ENCODE data around the gene SDC1. TPM values are rescaled to one million over a fixed set of nuclear protein-coding genes. Genes with fewer than 3 reads are reported as not detected.

SDC1 gene
- total and polyA plus RNA-seq, 2 of the 8 experiments (the other 6 are each of a cell fraction or from before 2014, with no cell fraction given), result 45.3 to 73.3 TPM

DNA sequence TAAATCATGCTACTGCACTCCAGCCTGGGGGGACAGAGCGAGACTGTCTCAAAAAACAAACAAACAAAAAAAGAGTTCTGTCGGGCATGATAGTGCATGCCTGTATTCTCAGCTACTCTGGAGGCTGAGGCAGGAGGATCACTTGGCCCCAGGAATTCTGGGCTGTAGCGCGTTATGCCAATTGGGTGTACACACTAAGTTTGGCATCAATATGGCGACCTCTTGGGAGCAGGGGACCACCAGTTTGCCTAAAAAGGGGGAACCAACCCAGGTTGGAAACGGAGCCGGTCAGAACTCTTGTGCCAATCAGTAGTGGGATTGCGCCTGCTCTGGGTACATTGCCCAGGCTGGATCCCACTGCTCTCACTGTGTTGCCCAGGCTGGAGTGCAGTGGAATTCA is 49.7 kb downstream of the SDC1 start:
- Histone ChIP-seq H3K23me2 (ENCODE audit: low read depth, low read length) (no peaks in the 10 kb centered on the region), H3K79me2 (ENCODE audit: control insufficient read depth in 1 of 2, insufficient read depth in 2 of 2, low read length in 2 of 2) (no peaks in the 10 kb centered on the region), H3K4me3 (ENCODE audit: extremely low read depth in 1 of 4, insufficient read depth in 2 of 4, low read depth in 3 of 4, low read length in 4 of 4) (no peak overlapping the region), H2BK5ac (ENCODE audit: low read depth, low read length) (no peak overlapping the region), H3K18ac (ENCODE audit: extremely low read depth, low read length) (no peak overlapping the region), H3K9ac (replicated peaks in 1 of 4; ENCODE audit: extremely low read depth in 1 of 4, low read depth in 3 of 4, low read length in 3 of 4) (no peak overlapping the region), H2BK120ac (replicated peaks; ENCODE audit: low read depth, low read length) (no peak overlapping the region), H4K20me1 (replicated peaks in 1 of 2; ENCODE audit: control insufficient read depth in 1 of 2, insufficient read depth in 2 of 2, low read length in 2 of 2) (no peaks in the 10 kb centered on the region), H3K79me1 (ENCODE audit: low read depth, low read length) (no peaks in the 10 kb centered on the region), H2BK12ac (ENCODE audit: low read depth, low read length) (no peak overlapping the region), H4K91ac (replicated peaks; ENCODE audit: insufficient read length, low read length) (no peak overlapping the region), H3K27me3 (replicated peaks in 1 of 4; ENCODE audit: control insufficient read depth in 3 of 4, extremely low read depth in 1 of 4, insufficient read depth in 3 of 4, low read length in 3 of 4) (no peaks in the 10 kb centered on the region), H3K27ac (ENCODE audit: low read depth, low read length) (no peak overlapping the region), H2AK5ac (ENCODE audit: low read depth, low read length) (no peak overlapping the region), H2AFZ (ENCODE audit: low read length) (no peak overlapping the region), H3K56ac (replicated peaks; ENCODE audit: insufficient read length, low read depth, low read length) (no peak overlapping the region), H3K4me2 (ENCODE audit: insufficient read depth in 1 of 2, low read depth in 2 of 2, low read length in 2 of 2) (no peak overlapping the region), H3K9me3 (ENCODE audit: insufficient read depth in 2 of 2, low read depth in 1 of 2, low read length in 1 of 2) (no peaks in the 10 kb centered on the region), H2BK15ac (ENCODE audit: low read length) (no peak overlapping the region), H3K36me3 (ENCODE audit: control insufficient read depth in 2 of 4, insufficient read depth in 4 of 4, low read length in 3 of 4) (no peaks in the 10 kb centered on the region), H3K14ac (ENCODE audit: insufficient read length) (no peak overlapping the region), H4K8ac (ENCODE audit: extremely low read depth, insufficient read depth, low read length) (no peak overlapping the region), H4K5ac (ENCODE audit: insufficient read length, low read depth, low read length) (no peak overlapping the region), H3K4me1 (replicated peaks in 1 of 4; ENCODE audit: control insufficient read depth in 3 of 4, insufficient read depth in 4 of 4, low read length in 3 of 4) (peaks cover 0 to 12% (median 0%) of the 10 kb centered on the region in 4 experiments; a peak in 2 of 7 replicates), H2BK20ac (ENCODE audit: low read length) (no peak overlapping the region), H3K23ac (ENCODE audit: insufficient read length) (no peak overlapping the region), H3K4ac (replicated peaks; ENCODE audit: insufficient read length, low read depth, low read length) (no peak overlapping the region)
- CTCF ChIA-PET (ENCODE audit: partially characterized antibody), result interaction anchor here (1.2 kb wide), 1 partner anchor 21 kb away, joined by 3 read pairs; no protein-coding TSS in a partner anchor
- TF ChIP-seq POLR2AphosphoS5 (IDR thresholded peaks at IDR 0.05; ENCODE audit: low read depth, low read length) (no peak), BCL11A (IDR thresholded peaks at IDR 0.05; ENCODE audit: low read depth in 2 of 2, low read length in 2 of 2) (no peak), SP2 (IDR thresholded peaks at IDR 0.05; ENCODE audit: low read length) (no peak), MAX (IDR thresholded peaks at IDR 0.05) (no peak), KDM5A (IDR thresholded peaks at IDR 0.05; ENCODE audit: low read length) (no peak), CTBP2 (IDR thresholded peaks at IDR 0.05; ENCODE audit: borderline replicate concordance, insufficient read depth, insufficient read length, low read length) (no peak), ZNF274 (IDR thresholded peaks at IDR 0.05; ENCODE audit: borderline replicate concordance, extremely low read depth, low read length) (no peak), SIRT6 (IDR thresholded peaks at IDR 0.05; ENCODE audit: low read length) (no peak)
- 92% methylated on average over 8 of the region's 8 CpGs; no CpG with 5 or more reads in 1 of the 2 experiments for WGBS, 2 experiments (ENCODE audit: extremely low coverage in 1 of 2, insufficient coverage in 1 of 2, insufficient read length in 1 of 2, insufficient replicate concordance in 2 of 2, low coverage in 1 of 2, low lambda C conversion rate in 2 of 2, missing lambda C conversion rate in 1 of 2)
- DNase-seq (ENCODE audit: low read depth in 1 of 2, low spot score in 2 of 2) (no peak), FAIRE-seq (no peak)
- POLR2A ChIA-PET (ENCODE audit: partially characterized antibody), result no interaction called here
